ENCODE results near the gene HSH2D.

The HSH2D gene

GRCh38 chr19:16144216-16144581 lies 714 bp downstream of the HSH2D start:
- Histone ChIP-seq H3K9ac (ENCODE audit: low read depth, low read length) (no peak overlapping the region), H3K4me1 (ENCODE audit: control insufficient read depth, insufficient read depth, low read length) (peaks cover 2% of the 10 kb centered on the region)

GRCh38 chr19:16146112-16146511 lies 2.6 kb downstream of the HSH2D start:
- Histone ChIP-seq H3K4me3 (ENCODE audit: low read depth, low read length) (no peak overlapping the region), H3K9me3 (ENCODE audit: control insufficient read depth, insufficient read depth, low read length) (no peaks in the 10 kb centered on the region), H3K9ac (ENCODE audit: low read depth, low read length) (no peak overlapping the region), H3K27me3 (ENCODE audit: control insufficient read depth, insufficient read depth, low read length) (no peaks in the 10 kb centered on the region), H3K36me3 (ENCODE audit: control insufficient read depth, insufficient read depth, low read length) (no peaks in the 10 kb centered on the region), H3K4me1 (ENCODE audit: control insufficient read depth, insufficient read depth, low read length) (peaks cover 2% of the 10 kb centered on the region)

More at GRCh38 chr19:16144216-16144581, 714 bp downstream of the HSH2D start:
- Histone ChIP-seq H3K4me3 (ENCODE audit: low read depth, low read length) (no peak overlapping the region), H3K27me3 (ENCODE audit: control insufficient read depth, insufficient read depth, low read length) (no peaks in the 10 kb centered on the region), H3K36me3 (ENCODE audit: control insufficient read depth, insufficient read depth, low read length) (no peaks in the 10 kb centered on the region), H3K9me3 (ENCODE audit: control insufficient read depth, insufficient read depth, low read length) (no peaks in the 10 kb centered on the region)

- H3K9ac ChIP-seq (ENCODE audit: low read depth, low read length), result no peak overlapping the region
- no peaks in the 10 kb centered on the region for H3K4me1 ChIP-seq (ENCODE audit: control insufficient read depth, insufficient read depth, low read length)
- no peaks in the 10 kb centered on the region for H3K9me3 ChIP-seq (ENCODE audit: control insufficient read depth, insufficient read depth, low read length)
- no peaks in the 10 kb centered on the region for H3K36me3 ChIP-seq (ENCODE audit: control insufficient read depth, insufficient read depth, low read length)
- H3K27me3 ChIP-seq (ENCODE audit: control insufficient read depth, insufficient read depth, low read length), result no peaks in the 10 kb centered on the region
- no peak overlapping the region for H3K4me3 ChIP-seq (ENCODE audit: low read depth, low read length)
Observed at GRCh38 chr19:16148443-16149229, 5.2 kb downstream of the HSH2D start.

- Histone ChIP-seq H3K4me1 (ENCODE audit: control insufficient read depth, insufficient read depth, low read length) (no peaks in the 10 kb centered on the region), H3K27me3 (ENCODE audit: control insufficient read depth, insufficient read depth, low read length) (no peaks in the 10 kb centered on the region), H3K36me3 (ENCODE audit: control insufficient read depth, insufficient read depth, low read length) (no peaks in the 10 kb centered on the region), H3K4me3 (ENCODE audit: low read depth, low read length) (no peak overlapping the region), H3K9ac (ENCODE audit: low read depth, low read length) (no peak overlapping the region), H3K9me3 (ENCODE audit: control insufficient read depth, insufficient read depth, low read length) (no peaks in the 10 kb centered on the region)
Observed at GRCh38 chr19:16153582-16154336, 10.3 kb downstream of the HSH2D start.

GRCh38 chr19:16154557-16154956 lies 11.1 kb downstream of the HSH2D start:
- Histone ChIP-seq H3K4me3 (ENCODE audit: low read depth, low read length) (no peak overlapping the region), H3K9me3 (ENCODE audit: control insufficient read depth, insufficient read depth, low read length) (no peaks in the 10 kb centered on the region), H3K4me1 (ENCODE audit: control insufficient read depth, insufficient read depth, low read length) (no peaks in the 10 kb centered on the region), H3K27me3 (ENCODE audit: control insufficient read depth, insufficient read depth, low read length) (no peaks in the 10 kb centered on the region), H3K9ac (ENCODE audit: low read depth, low read length) (no peak overlapping the region), H3K36me3 (ENCODE audit: control insufficient read depth, insufficient read depth, low read length) (no peaks in the 10 kb centered on the region)

- Histone ChIP-seq H3K4me3 (ENCODE audit: low read depth, low read length) (no peak overlapping the region), H3K9ac (ENCODE audit: low read depth, low read length) (no peak overlapping the region), H3K27me3 (ENCODE audit: control insufficient read depth, insufficient read depth, low read length) (no peaks in the 10 kb centered on the region), H3K4me1 (ENCODE audit: control insufficient read depth, insufficient read depth, low read length) (no peaks in the 10 kb centered on the region), H3K9me3 (ENCODE audit: control insufficient read depth, insufficient read depth, low read length) (no peaks in the 10 kb centered on the region), H3K36me3 (ENCODE audit: control insufficient read depth, insufficient read depth, low read length) (no peaks in the 10 kb centered on the region)
Observed at GRCh38 chr19:16155128-16155527, 11.6 kb downstream of the HSH2D start.

- Histone ChIP-seq H3K4me3 (ENCODE audit: low read depth, low read length) (no peak overlapping the region), H3K36me3 (ENCODE audit: control insufficient read depth, insufficient read depth, low read length) (no peaks in the 10 kb centered on the region), H3K9me3 (ENCODE audit: control insufficient read depth, insufficient read depth, low read length) (no peaks in the 10 kb centered on the region), H3K27me3 (ENCODE audit: control insufficient read depth, insufficient read depth, low read length) (no peaks in the 10 kb centered on the region), H3K4me1 (ENCODE audit: control insufficient read depth, insufficient read depth, low read length) (no peaks in the 10 kb centered on the region), H3K9ac (ENCODE audit: low read depth, low read length) (no peak overlapping the region)
Observed at GRCh38 chr19:16156904-16157303, 13.4 kb downstream of the HSH2D start.

GRCh38 chr19:16157601-16158000 lies 14.1 kb downstream of the HSH2D start:
- no peak overlapping the region for H3K9ac ChIP-seq (ENCODE audit: low read depth, low read length)
- H3K27me3 ChIP-seq (ENCODE audit: control insufficient read depth, insufficient read depth, low read length), result no peaks in the 10 kb centered on the region
- H3K9me3 ChIP-seq (ENCODE audit: control insufficient read depth, insufficient read depth, low read length), result no peaks in the 10 kb centered on the region
- no peaks in the 10 kb centered on the region for H3K4me1 ChIP-seq (ENCODE audit: control insufficient read depth, insufficient read depth, low read length)
- no peaks in the 10 kb centered on the region for H3K36me3 ChIP-seq (ENCODE audit: control insufficient read depth, insufficient read depth, low read length)
- no peak overlapping the region for H3K4me3 ChIP-seq (ENCODE audit: low read depth, low read length)

GRCh38 chr19:16159655-16160054 lies 16.2 kb downstream of the HSH2D start:
- no peak overlapping the region for H3K4me3 ChIP-seq (ENCODE audit: low read depth, low read length)
- no peaks in the 10 kb centered on the region for H3K36me3 ChIP-seq (ENCODE audit: control insufficient read depth, insufficient read depth, low read length)
- H3K9ac ChIP-seq (ENCODE audit: low read depth, low read length), result no peak overlapping the region
- no peaks in the 10 kb centered on the region for H3K4me1 ChIP-seq (ENCODE audit: control insufficient read depth, insufficient read depth, low read length)
- H3K27me3 ChIP-seq (ENCODE audit: control insufficient read depth, insufficient read depth, low read length), result no peaks in the 10 kb centered on the region
- H3K9me3 ChIP-seq (ENCODE audit: control insufficient read depth, insufficient read depth, low read length), result no peaks in the 10 kb centered on the region

GRCh38 chr19:16160445-16160942 lies 17.0 kb downstream of the HSH2D start:
- Histone ChIP-seq H3K36me3 (ENCODE audit: control insufficient read depth, insufficient read depth, low read length) (no peaks in the 10 kb centered on the region), H3K4me1 (ENCODE audit: control insufficient read depth, insufficient read depth, low read length) (no peaks in the 10 kb centered on the region), H3K9me3 (ENCODE audit: control insufficient read depth, insufficient read depth, low read length) (no peaks in the 10 kb centered on the region), H3K27me3 (ENCODE audit: control insufficient read depth, insufficient read depth, low read length) (no peaks in the 10 kb centered on the region), H3K4me3 (ENCODE audit: low read depth, low read length) (no peak overlapping the region), H3K9ac (ENCODE audit: low read depth, low read length) (no peak overlapping the region)

- Histone ChIP-seq H3K4me3 (ENCODE audit: low read depth, low read length) (no peak overlapping the region), H3K36me3 (ENCODE audit: control insufficient read depth, insufficient read depth, low read length) (no peaks in the 10 kb centered on the region), H3K9me3 (ENCODE audit: control insufficient read depth, insufficient read depth, low read length) (no peaks in the 10 kb centered on the region), H3K27me3 (ENCODE audit: control insufficient read depth, insufficient read depth, low read length) (no peaks in the 10 kb centered on the region), H3K9ac (ENCODE audit: low read depth, low read length) (no peak overlapping the region), H3K4me1 (ENCODE audit: control insufficient read depth, insufficient read depth, low read length) (no peaks in the 10 kb centered on the region)
Observed at GRCh38 chr19:16160943-16161560, 17.6 kb downstream of the HSH2D start.

Data from iPS-15b (cell line).